ENCODE results near the gene CD207.
"Not testable (repeated sequence)": the region's sequence is repeated elsewhere in the genome, so short reads cannot be mapped to it uniquely, and the experiment has no call there.

Gene CD207

GRCh38 chr2:70828914-70829824 is 6.4 kb downstream of the CD207 start:
- no peak for DNase-seq (ENCODE audit: low spot score)

- no peak for DNase-seq (ENCODE audit: low spot score)
These were observed 7.5 kb downstream of the CD207 start for GRCh38 chr2:70828115-70828514.

GRCh38 chr2:70827388-70827787 is 8.2 kb downstream of the CD207 start:
- no peak for DNase-seq (ENCODE audit: low spot score)

DNA sequence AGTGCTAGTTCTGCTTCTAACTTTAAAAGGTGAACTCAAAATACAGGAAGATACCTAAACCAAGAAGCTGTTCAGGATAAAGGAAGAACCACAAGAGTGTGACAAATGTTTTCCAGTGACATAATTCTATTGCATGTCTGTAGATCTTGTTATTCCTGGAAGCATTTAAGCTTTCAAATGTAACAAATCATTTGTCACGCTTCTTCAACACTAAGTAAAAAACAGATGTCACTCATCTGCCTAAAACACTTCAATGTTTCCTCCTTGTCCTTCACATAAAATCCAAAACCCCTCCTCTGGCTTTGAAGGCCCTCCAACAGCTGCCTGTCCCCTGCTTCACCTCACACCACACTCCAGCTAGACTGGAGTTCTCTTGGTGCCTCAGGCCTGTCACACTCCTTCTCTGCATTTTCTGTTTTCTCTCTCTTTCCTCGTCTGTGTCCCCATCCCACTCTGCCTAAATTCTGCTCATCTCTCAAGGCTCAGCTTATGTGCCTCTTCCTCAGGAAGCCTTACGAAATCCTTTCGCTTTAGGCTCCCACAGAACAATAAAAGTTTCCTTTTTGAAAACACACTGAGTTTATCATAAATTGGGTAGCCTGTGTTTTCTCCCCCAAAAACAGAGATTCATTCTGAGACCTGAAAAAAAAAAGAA is 8.8 kb downstream of the CD207 start:
- no peak for DNase-seq (ENCODE audit: low spot score)

- no peak for DNase-seq (ENCODE audit: low spot score)
These were observed 12.4 kb downstream of the CD207 start for GRCh38 chr2:70823249-70823648.

GRCh38 chr2:70822843-70823242 is 12.8 kb downstream of the CD207 start:
- no peak for DNase-seq (ENCODE audit: low spot score)

DNA sequence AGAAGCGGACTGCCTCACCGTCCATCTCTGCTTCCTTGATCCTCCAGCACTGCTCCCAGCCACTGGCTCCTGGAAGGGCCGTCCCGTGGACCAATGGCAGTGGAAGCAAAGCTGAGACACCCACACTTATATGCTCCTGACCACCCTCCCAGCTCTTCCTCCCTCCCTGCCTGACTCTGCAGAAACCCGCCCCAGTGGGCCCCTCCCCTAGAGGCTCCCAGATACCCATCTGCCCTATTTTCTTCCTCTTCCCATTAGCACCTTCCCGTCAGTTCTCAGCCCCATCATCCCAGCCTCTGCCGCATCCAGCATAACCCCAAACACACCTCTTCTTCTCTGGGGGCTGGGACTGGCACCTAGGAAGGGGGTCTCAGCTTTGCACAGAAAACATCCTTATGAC is 15.1 kb downstream of the CD207 start, which contains the start of gene CLEC4F:
CLEC4F (minus strand) TSS at position 101 of the 400 bp plus-strand sequence; CDS start at position 25, 76 bp downstream.
- no peak for DNase-seq (ENCODE audit: low spot score)

- no peak for DNase-seq (ENCODE audit: low spot score)
These were observed 18.2 kb downstream of the CD207 start for GRCh38 chr2:70817284-70817954.

DNA sequence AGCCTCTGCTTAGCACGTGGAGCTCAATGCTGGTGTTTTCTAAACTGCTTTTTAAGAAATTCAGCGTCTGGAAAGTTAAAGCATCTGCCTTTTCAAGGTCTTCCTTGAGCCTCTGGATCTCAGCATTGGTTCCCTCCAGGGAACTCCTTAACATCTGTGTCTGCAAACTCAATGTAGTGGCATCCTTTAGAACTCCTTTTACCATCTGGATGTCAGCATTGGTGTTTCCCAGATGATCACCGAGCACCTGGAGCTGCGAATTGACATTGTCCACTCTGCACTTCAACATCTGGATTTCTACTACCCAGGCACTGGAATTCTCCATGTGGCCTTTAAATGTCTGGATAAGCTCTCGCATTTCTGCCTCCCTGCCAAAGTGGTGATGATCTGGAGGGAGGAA is 18.9 kb downstream of the CD207 start:
- DNase-seq (ENCODE audit: low spot score) = no peak

DNA sequence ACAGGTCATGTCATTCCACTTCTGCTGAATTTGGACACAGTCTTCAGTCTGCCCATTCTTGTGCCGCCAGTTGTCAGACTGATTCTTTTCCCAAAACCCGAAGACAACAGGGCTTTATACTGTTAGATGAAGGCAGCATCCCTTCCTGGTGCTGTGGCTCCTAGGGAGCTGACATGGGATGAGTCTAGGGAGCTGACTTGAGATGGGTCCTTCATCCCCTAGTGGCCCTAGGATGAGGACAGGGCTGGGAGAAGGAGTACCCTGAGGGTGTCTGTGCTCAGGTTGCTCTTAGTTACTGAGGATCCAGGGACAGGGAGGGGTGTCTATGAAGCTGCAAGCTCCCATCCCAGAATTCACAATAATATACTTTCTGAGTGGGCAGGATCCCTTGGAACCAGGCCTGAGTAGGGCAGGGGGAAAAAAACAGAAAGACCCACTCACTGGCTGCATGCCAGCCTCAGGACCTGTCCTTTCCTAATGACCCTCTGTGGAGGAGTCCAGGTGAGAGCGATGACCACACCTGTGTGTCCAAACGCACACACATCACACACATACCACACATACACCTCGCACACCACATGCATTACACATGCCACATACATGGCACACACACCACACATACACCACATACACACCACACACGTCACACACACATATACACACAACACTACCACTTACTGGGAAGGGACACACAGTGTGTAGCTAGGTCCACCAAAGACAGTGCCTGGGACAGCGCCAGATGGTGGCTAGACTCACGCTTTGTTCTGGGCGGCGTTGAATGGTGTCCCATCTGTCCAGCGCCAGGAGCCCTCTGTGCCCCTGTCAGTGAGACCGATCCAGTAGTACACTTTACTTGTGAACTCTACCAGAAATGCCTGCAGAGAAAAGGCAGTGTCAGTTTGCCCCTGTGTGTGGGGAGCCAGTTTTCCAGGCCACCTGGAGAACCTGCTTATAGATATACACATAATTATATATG is 26.3 kb downstream of the CD207 start:
- no peak for DNase-seq (ENCODE audit: low spot score)

DNA sequence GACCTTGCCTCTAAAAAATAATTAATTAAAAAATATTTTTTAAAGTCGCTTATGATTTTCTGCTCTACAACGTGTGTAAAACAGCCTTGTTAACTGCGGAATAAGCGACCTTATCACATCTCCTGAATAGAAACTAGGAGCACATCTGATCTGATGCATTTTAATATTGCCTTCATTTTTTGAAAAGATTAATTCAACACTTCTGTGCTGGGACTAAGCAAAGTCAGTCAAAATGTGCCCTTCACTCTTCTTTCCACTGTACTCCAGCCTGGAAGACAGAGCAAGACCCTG is 27.8 kb downstream of the CD207 start:
- no peak for DNase-seq (ENCODE audit: low spot score)

- DNase-seq (ENCODE audit: low spot score) = no peak
These were observed 28.4 kb downstream of the CD207 start for GRCh38 chr2:70807102-70807827.

DNA sequence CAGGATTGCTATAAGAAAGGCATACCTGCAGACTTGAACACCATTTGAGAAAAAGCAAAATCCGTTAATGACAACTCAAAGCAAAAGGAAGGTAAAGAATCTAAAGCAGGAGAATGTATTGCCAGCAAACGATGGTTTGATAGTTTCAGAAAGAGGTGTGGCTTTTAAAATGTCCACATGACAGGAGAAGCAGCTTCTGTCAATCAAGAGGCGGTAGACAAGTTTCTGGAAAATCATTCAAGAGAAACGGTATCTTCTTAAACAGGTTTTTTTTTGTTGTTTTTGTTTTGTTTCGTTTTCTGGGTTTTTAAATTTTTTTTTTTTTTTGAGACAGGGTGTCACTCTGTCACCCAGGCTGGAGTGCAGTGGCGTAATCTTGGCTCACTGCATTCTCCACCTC is 29.0 kb downstream of the CD207 start:
- no peak for DNase-seq (ENCODE audit: low spot score)

DNA sequence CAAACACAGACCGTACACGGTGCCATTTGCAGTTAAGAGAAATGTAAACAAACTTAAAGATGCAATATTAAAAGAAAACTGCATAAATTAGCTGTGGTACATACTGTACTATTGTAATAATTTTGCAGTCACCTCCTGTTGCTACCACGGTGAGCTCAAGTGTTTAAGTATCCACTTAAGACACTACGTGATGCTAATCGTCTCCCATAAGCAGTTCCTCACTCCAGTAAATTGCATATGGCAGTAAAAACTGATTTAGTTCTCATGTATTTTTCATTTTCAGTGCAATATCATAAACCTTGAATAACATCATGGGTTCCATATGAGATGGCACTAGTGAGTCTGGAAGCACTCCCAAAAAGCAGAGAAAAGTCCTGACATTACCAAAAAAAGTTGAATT is 29.6 kb downstream of the CD207 start:
- DNase-seq (ENCODE audit: low spot score) = no peak

DNA sequence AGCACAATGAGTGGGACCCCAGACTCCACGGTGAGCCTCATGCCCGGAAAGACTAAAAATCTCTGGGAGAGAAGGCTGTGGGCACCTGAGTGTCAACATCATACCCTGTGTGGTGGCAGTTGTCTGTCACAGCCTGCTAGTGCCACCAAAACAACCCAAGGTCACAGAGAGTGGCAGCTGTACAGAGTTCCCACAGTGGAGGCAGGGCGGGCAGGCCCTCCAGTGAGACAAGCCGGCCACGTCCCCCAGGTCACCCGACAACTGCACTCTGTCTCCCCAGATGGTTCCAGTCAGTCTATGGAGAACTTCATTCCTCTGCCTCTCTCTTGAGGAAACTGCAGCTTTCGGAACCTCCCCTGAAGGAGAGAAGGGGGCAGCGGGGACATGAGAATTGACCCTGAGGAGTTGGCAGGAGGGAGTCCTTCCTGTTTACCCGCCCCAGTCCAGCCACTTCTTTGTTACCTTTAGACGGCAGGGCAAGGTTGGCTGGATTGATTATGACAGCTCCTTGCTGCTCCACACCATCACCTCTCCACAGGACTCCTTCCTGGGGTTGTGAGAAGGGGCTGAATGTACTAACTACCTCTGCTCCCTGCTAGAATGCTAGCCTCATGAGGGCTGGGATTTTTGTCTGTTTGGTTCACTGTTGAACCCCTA is 33.9 kb downstream of the CD207 start:
- no peak for DNase-seq (ENCODE audit: low spot score)

DNA sequence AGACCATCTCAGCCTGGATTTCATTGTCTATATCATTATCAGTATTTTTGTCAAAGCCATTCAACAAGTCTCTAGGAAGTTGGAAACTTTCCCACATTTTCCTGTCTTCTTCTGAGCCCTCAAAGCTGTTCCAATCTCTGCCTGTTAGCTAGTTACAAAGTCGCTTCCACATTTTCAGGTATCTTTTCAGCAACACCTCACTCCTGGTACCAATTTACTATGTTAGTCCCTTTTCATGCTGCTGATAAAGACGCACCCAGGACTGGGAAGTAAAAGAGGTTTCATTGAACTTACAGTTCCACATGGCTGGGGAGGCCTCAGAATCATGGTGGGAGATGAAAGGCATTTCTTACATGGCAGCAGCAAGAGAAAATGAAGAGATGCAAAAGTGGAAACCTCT is 35.9 kb downstream of the CD207 start:
- DNase-seq (ENCODE audit: low spot score) = no peak

DNA sequence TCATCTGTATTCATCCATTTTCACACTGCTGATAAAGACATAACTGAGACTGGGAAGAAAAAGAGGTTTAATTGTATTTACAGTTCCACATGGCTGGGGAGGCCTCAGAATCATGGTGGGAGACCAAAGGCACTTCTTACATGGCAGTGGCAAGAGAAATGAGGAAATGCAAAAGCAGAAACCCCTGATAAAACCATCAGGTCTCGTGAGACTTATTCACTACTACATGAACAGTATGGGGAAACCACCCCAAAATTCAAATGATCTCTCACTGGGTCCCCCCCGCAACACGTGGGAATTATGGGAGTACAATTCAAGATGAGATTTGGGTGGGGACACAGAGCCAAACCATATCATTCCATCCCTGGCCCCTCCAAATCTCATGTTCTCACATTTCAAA is 37.6 kb downstream of the CD207 start:
- DNase-seq (ENCODE audit: low spot score) = not testable (repeated sequence)

- no peak for DNase-seq (ENCODE audit: low spot score)
These were observed 38.1 kb downstream of the CD207 start for GRCh38 chr2:70797506-70797905.

DNA sequence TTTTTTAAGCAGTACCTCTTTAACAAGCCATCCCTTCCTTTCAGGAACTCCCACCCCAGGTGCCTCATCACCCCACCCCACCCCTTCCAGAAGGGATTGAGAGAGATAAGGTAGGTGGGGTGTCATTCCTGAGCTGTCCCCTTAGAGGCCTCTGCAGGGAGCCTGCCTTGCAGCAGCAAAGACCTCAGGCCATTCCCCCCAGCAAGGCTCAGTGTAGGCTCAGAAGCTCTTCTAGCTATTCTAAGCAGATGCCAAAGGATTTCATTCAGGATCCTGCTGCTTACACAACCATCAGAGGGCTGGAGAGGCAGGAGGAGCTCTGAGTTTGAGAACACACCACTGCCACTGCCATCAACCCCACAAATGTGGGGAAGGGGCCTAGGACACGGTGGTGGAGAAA is 39.4 kb downstream of the CD207 start:
- no peak for DNase-seq (ENCODE audit: low spot score)

DNA sequence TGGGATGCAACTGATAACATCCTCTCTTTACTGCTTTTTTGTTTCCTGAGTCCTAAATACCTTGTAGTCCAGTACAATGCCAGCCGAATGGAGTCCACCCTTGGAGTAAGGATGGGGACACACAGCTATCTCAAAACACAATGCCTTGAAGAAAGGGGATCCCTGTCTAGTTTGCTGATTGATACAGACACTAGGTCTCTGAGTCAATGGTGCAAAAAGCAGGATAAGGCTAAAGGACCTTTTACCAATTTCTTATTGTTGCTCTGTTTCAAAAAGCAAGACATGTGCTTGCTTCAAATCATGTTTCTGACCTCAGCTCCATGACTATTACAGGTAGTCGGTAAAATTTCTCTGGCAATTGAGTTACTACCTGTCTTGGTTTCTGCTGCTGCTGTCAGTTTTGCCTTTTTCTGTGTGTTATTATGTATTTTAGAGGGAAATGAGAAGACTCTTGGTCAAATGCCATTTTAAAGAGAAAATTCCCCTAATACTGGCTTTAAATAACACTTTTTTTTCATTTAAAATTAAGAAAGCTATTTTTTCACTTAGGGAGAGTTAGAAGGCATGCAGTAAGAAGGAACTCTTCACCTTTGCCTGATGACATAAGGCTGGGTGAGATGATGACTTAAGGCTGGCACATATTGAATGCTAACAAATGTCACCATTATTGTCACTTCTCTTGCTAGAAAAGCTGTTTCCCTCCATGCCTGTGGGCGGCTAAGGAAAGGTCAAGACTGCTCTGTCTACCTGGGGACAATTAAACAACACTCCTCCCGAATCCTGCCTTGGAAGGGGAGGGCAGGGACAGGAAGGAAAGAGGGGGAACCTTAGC is 40.2 kb downstream of the CD207 start:
- DNase-seq (ENCODE audit: low spot score) = no peak
